Retinal pigment epithelial cell (primary cell): ENCODE data around the gene TAF13.
A peak's percentile ranks its signal among the peaks of the same experiment; 100 is the strongest.

Experiments used
- DNase-seq: peaks from one replicate; pipeline ENCODE4 v3.0.0-alpha.2; 2010; ENCODE audit warnings: low read depth
- H3K4me3 ChIP-seq: 2 replicates; pipeline ENCODE4 v1.5.1; 2011; ENCODE audit warnings: mild to moderate bottlenecking, low read length, control low read depth, moderate library complexity
- TF ChIP-seq, protein P1 (sequence below): conservative IDR thresholded peaks from 2 replicates; pipeline ENCODE4 v1.5.1; 2011; ENCODE audit warnings: low read depth, low read length, control low read depth, inconsistent platforms

TAF13 gene, protein sequence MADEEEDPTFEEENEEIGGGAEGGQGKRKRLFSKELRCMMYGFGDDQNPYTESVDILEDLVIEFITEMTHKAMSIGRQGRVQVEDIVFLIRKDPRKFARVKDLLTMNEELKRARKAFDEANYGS

DNA sequence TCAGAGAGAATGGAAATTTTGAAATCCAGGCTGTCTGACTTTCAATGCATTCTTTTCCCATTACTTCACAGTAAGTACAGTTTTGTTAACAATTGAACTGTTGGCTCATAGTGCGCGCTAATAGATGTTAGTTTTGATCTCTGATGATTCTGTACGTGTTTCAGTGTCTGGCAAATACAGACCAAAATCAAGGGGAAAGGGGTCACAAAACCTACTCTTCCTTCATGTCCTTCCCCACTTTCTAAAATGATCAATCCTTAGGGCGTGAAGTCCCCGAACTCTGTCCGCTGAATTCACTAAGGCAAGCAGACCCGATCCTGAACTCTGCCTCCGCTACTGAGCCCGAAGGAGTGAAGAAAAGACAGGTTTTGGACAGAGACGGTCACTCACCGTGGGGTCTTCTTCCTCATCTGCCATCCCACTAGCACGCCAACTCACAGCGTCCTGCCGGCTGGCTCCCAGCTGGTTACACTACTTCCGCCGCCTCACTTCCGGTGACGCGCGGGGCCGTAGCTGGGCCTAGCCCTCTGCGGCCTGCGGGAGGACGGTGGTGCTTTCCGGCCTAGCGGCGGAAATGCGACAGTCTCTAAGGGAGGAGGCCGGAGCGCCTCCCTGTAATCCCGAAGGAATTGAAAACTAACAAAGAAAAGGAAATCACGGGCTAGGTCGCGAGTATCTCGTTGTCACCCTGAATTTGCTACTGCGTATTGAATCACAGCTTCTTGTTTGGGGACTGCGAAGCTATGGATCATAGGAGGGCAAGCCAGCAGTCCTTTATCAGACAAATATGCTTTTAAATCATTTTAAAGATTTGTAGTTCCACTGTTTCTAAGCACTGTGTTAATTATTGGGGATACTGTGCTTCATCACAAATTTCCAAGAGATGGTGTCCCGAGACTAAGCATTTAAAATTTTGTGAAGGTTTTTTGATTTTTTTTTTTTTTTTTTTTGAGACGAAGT, at the start of gene TAF13:
TAF13 (minus strand) TSS at position 473 of the 960 bp plus-strand sequence; CDS start at position 417, 56 bp downstream.
- TF ChIP-seq, protein P1, sequence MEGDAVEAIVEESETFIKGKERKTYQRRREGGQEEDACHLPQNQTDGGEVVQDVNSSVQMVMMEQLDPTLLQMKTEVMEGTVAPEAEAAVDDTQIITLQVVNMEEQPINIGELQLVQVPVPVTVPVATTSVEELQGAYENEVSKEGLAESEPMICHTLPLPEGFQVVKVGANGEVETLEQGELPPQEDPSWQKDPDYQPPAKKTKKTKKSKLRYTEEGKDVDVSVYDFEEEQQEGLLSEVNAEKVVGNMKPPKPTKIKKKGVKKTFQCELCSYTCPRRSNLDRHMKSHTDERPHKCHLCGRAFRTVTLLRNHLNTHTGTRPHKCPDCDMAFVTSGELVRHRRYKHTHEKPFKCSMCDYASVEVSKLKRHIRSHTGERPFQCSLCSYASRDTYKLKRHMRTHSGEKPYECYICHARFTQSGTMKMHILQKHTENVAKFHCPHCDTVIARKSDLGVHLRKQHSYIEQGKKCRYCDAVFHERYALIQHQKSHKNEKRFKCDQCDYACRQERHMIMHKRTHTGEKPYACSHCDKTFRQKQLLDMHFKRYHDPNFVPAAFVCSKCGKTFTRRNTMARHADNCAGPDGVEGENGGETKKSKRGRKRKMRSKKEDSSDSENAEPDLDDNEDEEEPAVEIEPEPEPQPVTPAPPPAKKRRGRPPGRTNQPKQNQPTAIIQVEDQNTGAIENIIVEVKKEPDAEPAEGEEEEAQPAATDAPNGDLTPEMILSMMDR = peak; percentile 7
- DNase-seq = peak; percentile 78
- H3K4me3 ChIP-seq = peak within 1 kb of the TSS; percentile 93

DNA sequence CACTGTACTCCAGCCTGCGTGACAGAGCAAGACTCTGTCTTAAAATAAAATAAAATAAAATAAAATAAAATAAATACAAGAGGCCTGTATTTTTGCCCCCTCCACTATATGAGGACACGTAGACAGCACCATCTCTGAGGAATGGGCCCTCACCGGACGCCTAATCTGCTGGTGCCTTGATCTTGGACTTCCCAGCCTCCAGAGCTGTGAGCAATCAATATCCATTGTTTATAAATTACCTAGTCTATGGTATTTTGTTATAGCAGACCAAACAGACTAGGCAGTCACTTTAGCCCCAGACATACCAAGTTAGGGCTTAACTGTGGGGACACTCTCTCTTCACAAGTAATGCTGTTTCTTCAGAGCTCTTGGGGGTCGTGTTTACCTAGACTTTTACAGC, 44.6 kb upstream of the TAF13 start:
- H3K4me3 ChIP-seq = no peak overlapping the region
- no peak for DNase-seq
- TF ChIP-seq, protein P1 = no peak

DNA sequence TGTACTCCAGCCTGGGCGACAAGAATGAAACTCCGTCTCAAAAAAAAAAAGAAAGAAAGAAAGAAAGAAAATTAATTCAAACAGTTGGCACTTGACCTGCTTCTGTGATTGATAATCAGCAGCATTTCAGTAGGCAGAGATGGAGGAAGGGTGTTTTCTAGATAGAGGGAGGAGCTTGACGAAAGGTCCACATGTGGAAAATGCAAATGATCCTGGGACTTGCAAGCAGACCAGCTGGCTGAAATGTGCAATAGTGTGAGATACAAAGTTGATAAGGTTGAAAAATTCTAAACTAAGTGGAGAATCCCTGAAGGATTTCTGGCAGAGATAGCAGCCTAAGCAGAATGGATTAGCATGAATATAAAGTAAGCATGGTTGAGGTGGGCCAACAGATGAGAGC, 42.3 kb upstream of the TAF13 start:
- H3K4me3 ChIP-seq = no peak overlapping the region
- TF ChIP-seq, protein P1 = no peak
- DNase-seq = no peak

DNA sequence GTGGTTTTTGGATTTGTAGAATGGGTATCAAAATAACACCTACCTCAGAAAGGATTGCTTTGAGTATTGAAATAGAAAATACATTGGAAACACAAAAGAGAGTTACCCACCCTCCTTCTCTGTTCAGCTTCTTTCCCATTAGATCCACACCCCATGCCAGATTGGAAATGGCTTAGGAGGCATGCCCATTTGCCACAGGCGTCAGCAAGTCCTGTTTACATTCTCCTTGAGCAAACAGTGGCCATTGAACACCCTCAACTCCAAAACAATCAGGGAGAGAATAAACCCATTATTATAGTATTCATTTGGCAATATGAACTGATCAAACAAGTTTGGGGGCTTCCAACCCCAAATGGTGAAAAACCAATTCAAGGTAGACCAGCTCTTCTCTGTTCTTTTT, 40.5 kb upstream of the TAF13 start:
- TF ChIP-seq, protein P1 = no peak
- DNase-seq = no peak
- H3K4me3 ChIP-seq = no peak overlapping the region

DNA sequence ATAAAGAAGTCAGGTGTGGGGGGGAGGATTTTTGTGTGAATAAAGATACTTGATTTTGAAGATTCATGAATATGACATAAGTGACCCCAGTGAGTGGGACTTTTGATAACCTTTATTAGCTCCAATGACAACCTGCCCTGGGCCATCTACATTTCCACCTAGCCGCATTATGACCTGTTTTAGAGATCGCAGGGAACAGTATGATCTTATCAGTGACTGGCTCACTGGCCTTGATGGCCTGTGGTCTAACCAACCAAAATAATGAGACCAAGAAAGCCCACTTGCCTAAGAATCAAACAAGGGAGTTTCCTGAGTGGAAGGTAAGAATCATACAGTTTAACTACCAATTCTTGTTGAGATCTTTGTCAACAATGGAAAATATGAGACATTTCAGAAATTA, 39.9 kb upstream of the TAF13 start:
- H3K4me3 ChIP-seq = no peak overlapping the region
- DNase-seq = no peak
- TF ChIP-seq, protein P1 = no peak

DNA sequence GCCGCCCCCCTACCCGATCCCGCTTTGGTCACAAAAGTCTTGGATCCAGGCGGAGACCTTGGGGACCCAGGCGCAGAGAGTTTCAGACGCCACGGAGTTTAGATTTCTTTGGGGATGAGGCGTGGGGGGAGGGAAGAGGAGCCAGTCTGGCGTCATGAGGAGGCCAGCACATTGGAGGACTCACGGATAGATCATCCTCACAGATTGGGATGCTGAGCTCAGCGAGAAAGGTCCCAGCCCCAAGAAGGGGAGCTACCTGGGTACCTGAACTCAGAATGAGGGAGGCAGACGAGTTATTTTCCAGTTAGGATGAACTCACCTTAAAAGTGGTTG, 38.5 kb upstream of the TAF13 start:
- TF ChIP-seq, protein P1 = no peak
- H3K4me3 ChIP-seq = no peak overlapping the region
- no peak for DNase-seq
